Skeletal muscle cell (primary cell): ENCODE results near the gene LIMS1.
"Not testable (repeated sequence)": the region's sequence is repeated elsewhere in the genome, so short reads cannot be mapped to it uniquely, and the experiment has no call there.

Source experiments
- DNase-seq: peaks from one replicate; pipeline ENCODE4 v3.0.0-alpha.2; 2010; ENCODE audit warnings: low read depth
- H3K4me3 ChIP-seq: 2 replicates; pipeline ENCODE4 v1.5.1; 2011; ENCODE audit warnings: low read depth, mild to moderate bottlenecking, control low read depth, low read length, moderate library complexity

The LIMS1 gene

GRCh38 chr2:108626995-108627394 lies 92.7 kb downstream of the LIMS1 start:
- no peak for DNase-seq
- H3K4me3 ChIP-seq: no peak overlapping the region

DNA sequence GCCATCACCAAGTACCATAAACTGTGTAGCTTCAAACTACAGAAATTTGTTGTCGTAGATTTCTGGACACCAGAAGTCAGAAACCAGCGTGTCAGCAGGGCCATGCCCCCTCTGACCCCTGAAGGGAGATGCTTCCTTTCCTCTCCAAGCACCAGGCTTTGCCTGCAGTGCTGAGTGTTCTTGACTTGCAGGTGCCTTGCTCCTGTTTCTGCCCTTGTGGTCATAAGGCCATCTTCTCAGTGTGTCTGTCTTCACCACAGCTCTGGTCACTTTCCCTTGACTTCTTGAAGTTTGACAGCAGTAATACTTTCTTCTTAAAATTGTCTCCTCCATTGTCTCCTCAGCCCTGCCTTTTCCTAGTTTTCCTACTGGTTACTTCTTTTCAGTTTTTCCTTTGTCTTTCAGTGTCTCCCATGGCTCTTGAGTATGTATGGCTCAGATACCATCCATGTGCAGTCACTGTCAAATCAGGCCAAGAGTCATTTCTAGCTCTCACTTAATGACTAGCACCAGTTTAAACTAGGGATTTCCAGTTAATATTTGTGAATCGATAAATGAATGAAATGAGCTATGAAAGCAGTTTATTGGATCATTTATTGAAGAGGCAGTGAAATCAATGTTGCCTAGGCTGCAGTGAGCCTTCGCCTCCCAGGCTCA lies 93.8 kb downstream of the LIMS1 start:
- no peak for DNase-seq
- H3K4me3 ChIP-seq: no peak overlapping the region

DNA sequence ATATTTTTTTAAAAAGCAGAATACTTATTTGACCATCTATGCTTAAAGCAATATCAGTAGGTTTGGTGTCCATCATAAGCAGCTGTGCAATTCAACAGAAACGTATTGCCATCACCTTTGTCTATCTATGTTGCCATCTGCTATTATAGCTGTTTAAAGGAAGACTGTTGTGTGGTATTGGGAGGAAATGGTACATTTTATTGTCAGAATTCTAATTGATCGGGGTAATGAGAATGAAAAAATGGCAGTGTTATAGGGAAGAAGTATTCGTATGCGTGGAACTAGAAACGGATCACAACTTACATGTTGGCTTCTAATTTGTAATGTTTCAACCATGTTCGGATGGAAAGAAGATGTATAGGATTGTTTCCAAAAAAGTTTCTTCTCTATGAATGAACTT lies 94.7 kb downstream of the LIMS1 start:
- no peak overlapping the region for H3K4me3 ChIP-seq

GRCh38 chr2:108629417-108629816 lies 95.1 kb downstream of the LIMS1 start:
- DNase-seq: no peak
- H3K4me3 ChIP-seq: no peak overlapping the region

More for the DNA sequence above, 94.7 kb downstream of the LIMS1 start:
- no peak for DNase-seq

- H3K4me3 ChIP-seq: no peak overlapping the region
- DNase-seq: no peak
Observed at GRCh38 chr2:108630567-108631405, 96.5 kb downstream of the LIMS1 start.

GRCh38 chr2:108632332-108633160 lies 98.3 kb downstream of the LIMS1 start:
- no peak overlapping the region for H3K4me3 ChIP-seq
- DNase-seq: no peak

DNA sequence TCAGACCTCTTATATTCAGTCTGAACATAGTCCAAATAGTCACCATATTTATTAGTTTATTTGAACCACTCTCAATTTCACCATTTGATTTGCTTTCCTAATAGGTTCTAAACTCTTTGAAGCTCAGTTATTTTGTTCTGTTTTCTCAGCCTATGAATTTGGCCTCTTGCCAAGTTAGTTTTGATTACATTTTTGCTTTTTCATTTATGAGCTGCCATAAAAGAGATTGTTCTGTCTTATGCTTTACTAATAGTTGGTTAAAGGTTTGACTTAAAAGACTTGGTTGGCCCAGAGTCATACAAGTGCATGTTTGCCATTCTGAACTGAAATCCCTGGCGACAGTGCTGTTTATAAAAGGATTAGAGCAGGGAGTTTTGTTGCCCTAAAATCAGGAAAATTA lies 99.1 kb downstream of the LIMS1 start:
- no peak overlapping the region for H3K4me3 ChIP-seq

GRCh38 chr2:108634011-108634410 lies 99.7 kb downstream of the LIMS1 start:
- H3K4me3 ChIP-seq: no peak overlapping the region
- DNase-seq: no peak

More for the DNA sequence above, 99.1 kb downstream of the LIMS1 start:
- no peak for DNase-seq

DNA sequence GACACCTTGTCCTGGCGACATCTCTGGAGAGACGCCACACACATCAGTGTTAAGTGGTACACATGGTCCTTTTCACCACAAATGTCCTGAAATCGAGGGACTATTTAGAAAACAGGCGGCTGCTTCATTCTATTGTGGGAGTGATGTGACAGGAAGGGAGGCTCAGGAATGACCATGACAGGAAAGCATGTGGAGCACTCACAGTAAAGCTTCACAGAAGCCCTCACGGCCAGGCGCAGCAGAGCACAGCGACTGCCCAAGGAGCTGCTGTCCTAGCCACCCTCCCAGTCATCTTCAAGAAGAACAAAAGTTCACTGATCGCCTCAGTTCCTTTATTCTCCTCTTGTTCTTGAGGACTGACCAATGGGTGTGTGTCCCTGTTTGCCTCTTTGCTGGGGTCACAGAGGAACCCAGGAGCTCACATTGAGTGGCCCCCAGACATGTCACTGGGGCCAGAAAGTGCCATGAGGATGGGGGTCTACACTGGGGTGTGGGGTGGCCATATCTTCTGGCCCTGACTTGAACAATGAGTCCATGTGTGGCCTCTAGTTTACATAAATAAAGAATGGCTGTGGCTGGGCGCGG lies 100.4 kb downstream of the LIMS1 start:
- no peak overlapping the region for H3K4me3 ChIP-seq
- no peak for DNase-seq

- no peak overlapping the region for H3K4me3 ChIP-seq
- DNase-seq: no peak
Observed at GRCh38 chr2:108635630-108636354, 101.5 kb downstream of the LIMS1 start.

- peak; percentile 69 for DNase-seq
- H3K4me3 ChIP-seq: no peak overlapping the region
Observed at GRCh38 chr2:108637304-108637669, 103.0 kb downstream of the LIMS1 start.

GRCh38 chr2:108640731-108641130 lies 106.5 kb downstream of the LIMS1 start:
- H3K4me3 ChIP-seq: no peak overlapping the region
- peak; percentile 88 for DNase-seq

DNA sequence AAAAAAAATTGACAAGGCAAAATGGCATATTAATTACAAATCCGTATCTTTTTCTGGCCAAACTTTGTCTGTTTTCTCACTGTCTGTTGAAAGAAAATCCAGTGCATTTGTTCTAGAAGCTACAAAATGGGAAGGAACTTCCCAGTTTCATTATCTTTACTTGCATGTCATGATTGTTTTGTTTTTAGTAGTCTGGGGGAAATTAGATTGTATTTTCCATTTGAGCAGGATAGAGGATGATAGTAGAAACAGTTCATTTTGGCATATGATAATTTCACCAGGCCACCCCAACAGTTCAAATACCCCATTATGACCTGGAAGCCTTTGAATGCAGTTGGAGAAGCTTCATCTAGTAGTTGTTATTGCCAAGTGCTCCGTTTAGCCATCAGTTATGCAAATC lies 107.5 kb downstream of the LIMS1 start:
- DNase-seq: no peak
- H3K4me3 ChIP-seq: no peak overlapping the region

GRCh38 chr2:108643261-108643849 lies 109.1 kb downstream of the LIMS1 start:
- H3K4me3 ChIP-seq: no peak overlapping the region
- DNase-seq: no peak

GRCh38 chr2:108643862-108644261 lies 109.6 kb downstream of the LIMS1 start:
- H3K4me3 ChIP-seq, DNase-seq: not testable (repeated sequence)

DNA sequence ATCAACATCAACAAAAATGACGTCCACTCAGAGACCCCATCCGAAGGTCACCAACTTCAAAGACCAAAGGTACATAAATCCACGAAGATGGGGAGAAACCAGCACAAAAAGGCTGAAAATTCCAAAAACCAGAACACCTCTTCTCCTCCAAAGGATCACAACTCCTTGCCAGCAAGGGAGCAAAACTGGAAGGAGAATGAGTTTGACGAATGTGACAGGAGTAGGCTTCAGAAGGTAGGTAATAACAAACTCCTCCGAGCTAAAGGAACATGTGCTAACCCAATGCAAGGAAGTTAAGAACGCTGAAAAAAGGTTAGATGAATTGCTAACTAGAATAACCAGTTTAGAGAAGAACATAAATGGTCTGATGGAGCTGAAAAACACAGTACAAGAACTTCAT lies 110.2 kb downstream of the LIMS1 start:
- not testable (repeated sequence) for H3K4me3 ChIP-seq, DNase-seq

DNA sequence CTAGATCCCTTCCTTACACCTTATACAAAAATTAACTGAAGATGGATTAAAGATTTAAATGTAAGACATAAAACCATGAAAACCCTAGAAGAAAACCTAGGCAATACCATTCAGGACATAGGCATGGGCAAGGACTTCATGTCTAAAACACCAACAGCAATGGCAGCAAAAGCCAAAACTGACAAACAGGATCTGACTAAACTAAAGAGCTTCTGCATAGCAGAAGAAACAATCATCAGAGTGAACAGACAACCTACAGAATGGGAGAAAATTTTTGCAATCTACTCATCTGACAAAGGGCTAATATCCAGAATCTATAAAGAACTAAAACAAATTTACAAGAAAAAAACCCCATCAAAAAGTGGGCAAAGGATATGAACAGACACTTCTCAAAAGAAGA lies 114.5 kb downstream of the LIMS1 start:
- not testable (repeated sequence) for DNase-seq, H3K4me3 ChIP-seq

GRCh38 chr2:108650465-108650864 lies 116.2 kb downstream of the LIMS1 start:
- not testable (repeated sequence) for H3K4me3 ChIP-seq, DNase-seq

DNA sequence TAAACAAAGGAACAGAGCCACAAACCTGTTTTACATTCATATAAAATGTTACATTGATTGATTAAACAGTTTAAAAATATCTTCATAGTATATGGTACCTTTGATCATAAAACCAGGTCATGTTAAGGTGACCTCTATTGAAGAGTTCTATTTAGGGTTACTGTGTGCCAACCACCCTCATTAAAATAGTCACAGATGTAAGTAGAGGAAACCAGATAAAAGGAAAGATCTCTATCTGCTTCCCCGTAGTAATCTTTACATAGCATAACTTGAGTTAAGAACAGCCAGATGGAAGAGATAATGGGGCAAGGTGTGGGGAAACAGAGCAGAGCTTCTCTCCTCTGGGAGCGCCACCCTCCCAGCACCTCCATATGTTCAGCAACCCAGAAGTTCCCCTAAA lies 117.2 kb downstream of the LIMS1 start:
- H3K4me3 ChIP-seq, DNase-seq: not testable (repeated sequence)
